Endometrium (tissue), 2 donors: Measurements from ENCODE around the gene MANSC1.
"Not testable (repeated sequence)": the region's sequence is repeated elsewhere in the genome, so short reads cannot be mapped to it uniquely, and the experiment has no call there.

Source experiments
- FAIRE-seq: peaks from 2 replicates; lab custom pipeline; 2012; peaks lifted over from hg19 to GRCh38; lab: Jason Lieb, UNC
- donor health status: control.
- donor health status: control.

Gene MANSC1

GRCh38 chr12:12365446-12365802 lies 15.4 kb upstream of the MANSC1 start:
- FAIRE-seq = no peak

GRCh38 chr12:12364787-12365445 lies 14.9 kb upstream of the MANSC1 start:
- no peak for FAIRE-seq

- no peak for FAIRE-seq
Measured at GRCh38 chr12:12358528-12358927, 8.5 kb upstream of the MANSC1 start.

- FAIRE-seq = no peak
Measured at GRCh38 chr12:12357719-12358461, 7.8 kb upstream of the MANSC1 start.

GRCh38 chr12:12356896-12357718 lies 7.1 kb upstream of the MANSC1 start, which contains the start of gene BORCS5:
TSS of gene BORCS5 (plus strand) at chr12:12357078. CDS start at chr12:12357452, 374 bp downstream.
- peak; percentile 58 for FAIRE-seq

GRCh38 chr12:12356467-12356895 lies 6.4 kb upstream of the MANSC1 start:
- no peak for FAIRE-seq

- no peak for FAIRE-seq
Measured at GRCh38 chr12:12353807-12354206, 3.8 kb upstream of the MANSC1 start.

- FAIRE-seq = no peak
Measured at GRCh38 chr12:12353276-12353675, 3.2 kb upstream of the MANSC1 start.

GRCh38 chr12:12351468-12352185 lies 1.6 kb upstream of the MANSC1 start:
- FAIRE-seq = not testable (repeated sequence)

- no peak for FAIRE-seq
Measured at GRCh38 chr12:12350868-12351463, 924 bp upstream of the MANSC1 start.

GRCh38 chr12:12338527-12339168 lies 11.4 kb downstream of the MANSC1 start:
- no peak for FAIRE-seq

GRCh38 chr12:12336511-12336910 lies 13.5 kb downstream of the MANSC1 start:
- FAIRE-seq = no peak

GRCh38 chr12:12336049-12336411 lies 14.0 kb downstream of the MANSC1 start:
- FAIRE-seq = no peak

GRCh38 chr12:12334367-12335040 lies 15.5 kb downstream of the MANSC1 start:
- FAIRE-seq = no peak

GRCh38 chr12:12333407-12334366 lies 16.4 kb downstream of the MANSC1 start:
- no peak for FAIRE-seq

- FAIRE-seq = no peak
Measured at GRCh38 chr12:12331896-12332295, 18.1 kb downstream of the MANSC1 start.

GRCh38 chr12:12331244-12331771 lies 18.7 kb downstream of the MANSC1 start:
- FAIRE-seq = no peak

GRCh38 chr12:12327802-12328201 lies 22.2 kb downstream of the MANSC1 start:
- peak; percentile 62 for FAIRE-seq

GRCh38 chr12:12326262-12326661 lies 23.8 kb downstream of the MANSC1 start:
- no peak for FAIRE-seq
